GM23338 (cell line): Measurements from ENCODE around the gene NUP98. TPM values are rescaled to one million over a fixed set of nuclear protein-coding genes. Genes with fewer than 3 reads are reported as not detected.

ENCODE experiments used
- ATAC-seq: fragments of 200-7000 bp; cut with Tn5 transposase; 3 replicates; pipeline ENCODE4 v1.9.1; 2020
- DNase-seq: peaks from one replicate; pipeline ENCODE4 v3.0.0-alpha.2; 2015; ENCODE audit warnings: low spot score
- H2AFZ ChIP-seq: fragments of 200-600 bp; sonication (generic); 2 replicates; pipeline ENCODE4 v1.8.0; 2016; ENCODE audit warnings: antibody characterized with exemption, mild to moderate bottlenecking, moderate library complexity
- H3F3A ChIP-seq: fragments of 200-600 bp; sonication (generic); replicated peaks from 2 replicates; pipeline ENCODE4 v1.8.0; 2017; ENCODE audit warnings: antibody characterized with exemption, mixed run types, low read depth
- H3K27ac ChIP-seq: fragments of 200-600 bp; sonication (generic); 2 replicates; pipeline ENCODE4 v1.6.1; 2016; ENCODE audit warnings: low read depth
- H3K27me3 ChIP-seq: fragments of 200-600 bp; sonication (generic); 2 replicates; pipeline ENCODE4 v1.8.0; 2016; ENCODE audit warnings: mild to moderate bottlenecking, mixed run types, moderate library complexity; ENCODE audit not compliant: insufficient read depth
- H3K36me3 ChIP-seq: fragments of 200-600 bp; sonication (generic); 2 replicates; pipeline ENCODE4 v1.8.0; 2016; ENCODE audit warnings: mild to moderate bottlenecking; ENCODE audit not compliant: insufficient read depth
- H3K4me1 ChIP-seq: fragments of 200-600 bp; sonication (generic); 2 replicates; pipeline ENCODE4 v1.8.0; 2016; ENCODE audit warnings: mild to moderate bottlenecking, moderate library complexity; ENCODE audit not compliant: insufficient read depth
- H3K4me2 ChIP-seq: fragments of 200-600 bp; sonication (generic); 2 replicates; pipeline ENCODE4 v1.7.1; 2017; ENCODE audit warnings: mixed run types
- H3K4me3 ChIP-seq: fragments of 200-600 bp; sonication (generic); 2 replicates; pipeline ENCODE4 v1.6.1; 2016; ENCODE audit warnings: mixed run types
- H3K79me2 ChIP-seq: fragments of 200-600 bp; sonication (generic); replicated peaks from 2 replicates; pipeline ENCODE4 v1.8.0; 2017; ENCODE audit warnings: mild to moderate bottlenecking; ENCODE audit not compliant: insufficient read depth
- H3K9me2 ChIP-seq: fragments of 200-600 bp; sonication (generic); 2 replicates; pipeline ENCODE4 v1.8.0; 2017; ENCODE audit not compliant: insufficient read depth
- H4K20me1 ChIP-seq: fragments of 200-600 bp; sonication (generic); replicated peaks from 2 replicates; pipeline ENCODE4 v1.8.0; 2017; ENCODE audit warnings: mild to moderate bottlenecking; ENCODE audit not compliant: insufficient read depth
- H3K27ac Mint-ChIP-seq: 2 replicates; pipeline ENCODE4 v1.8.0; 2020; ENCODE audit warnings: inconsistent platforms, mild to moderate bottlenecking, moderate library complexity, mixed read lengths
- H3K27me3 Mint-ChIP-seq: 3 replicates; pipeline ENCODE4 v1.8.0; 2022; ENCODE audit warnings: low read depth, mild to moderate bottlenecking, moderate library complexity, mixed read lengths, inconsistent platforms; ENCODE audit not compliant: insufficient read depth, poor library complexity
- H3K36me3 Mint-ChIP-seq: 3 replicates; pipeline ENCODE4 v1.8.0; 2021; ENCODE audit warnings: low read depth, mild to moderate bottlenecking, inconsistent platforms, moderate library complexity, mixed read lengths
- H3K4me1 Mint-ChIP-seq: 3 replicates; pipeline ENCODE4 v1.8.0; 2020; ENCODE audit warnings: mild to moderate bottlenecking, inconsistent platforms, mixed read lengths
- H3K4me3 Mint-ChIP-seq: 3 replicates; pipeline ENCODE4 v1.8.0; 2021; ENCODE audit warnings: moderate library complexity, mild to moderate bottlenecking, inconsistent platforms, mixed read lengths
- H3K9me3 Mint-ChIP-seq: 3 replicates; pipeline ENCODE4 v1.8.0; 2020; ENCODE audit warnings: moderate library complexity, mild to moderate bottlenecking, inconsistent platforms, mixed read lengths
- CREB1 ChIP-seq: fragments of 250-450 bp; sonication (Bioruptor Pico); IDR thresholded peaks from 2 replicates; pipeline ENCODE4 v1.5.0; 2020; ENCODE audit warnings: low read depth, mild to moderate bottlenecking, moderate library complexity
- ETS1 ChIP-seq: IDR thresholded peaks from 2 replicates; pipeline ENCODE4 v1.6.1; 2016; ENCODE audit warnings: antibody characterized with exemption
- EZH2phosphoT487 ChIP-seq: fragments of 200-600 bp; sonication (generic); IDR thresholded peaks from one replicate; pipeline ENCODE4 v1.8.1; 2018; ENCODE audit warnings: antibody characterized with exemption; ENCODE audit not compliant: unreplicated experiment
- JUNB ChIP-seq: IDR thresholded peaks from one replicate; pipeline ENCODE4 v1.6.1; 2016; ENCODE audit warnings: antibody characterized with exemption; ENCODE audit not compliant: unreplicated experiment
- POLR2AphosphoS5 ChIP-seq: IDR thresholded peaks from 2 replicates; pipeline ENCODE4 v1.6.1; 2016; ENCODE audit warnings: antibody characterized with exemption, low read depth
- REST ChIP-seq: IDR thresholded peaks from one replicate; pipeline ENCODE4 v1.6.1; 2018; ENCODE audit warnings: antibody characterized with exemption; ENCODE audit not compliant: unreplicated experiment
- STAT1 ChIP-seq: IDR thresholded peaks from one replicate; pipeline ENCODE4 v1.6.1; 2016; ENCODE audit warnings: antibody characterized with exemption; ENCODE audit not compliant: unreplicated experiment
- ZNF331 ChIP-seq: fragments of 250-450 bp; sonication (Bioruptor Pico); IDR thresholded peaks from 2 replicates; pipeline ENCODE4 v1.5.0; 2020; ENCODE audit warnings: low read depth, mild to moderate bottlenecking, moderate library complexity
- polyA plus RNA-seq: library from polyadenylated mRNA; unstranded; fragments of >200 nt; fragmentation: Nextera tagmentation; extraction: Ambion mirVana; gene quantifications from 2 replicates; pipeline ENCODE4 v1.2.1, GENCODE V29; 2016
- total RNA-seq: library from RNA; depleted of rRNA; stranded (reverse); fragments of >200 nt; shearing (Covaris generic); gene quantifications from 2 replicates; pipeline ENCODE4 v1.2.3, GENCODE V29; 2014
- TF ChIP-seq, protein P1 (sequence below): fragments of 250-450 bp; sonication (Bioruptor Pico); IDR thresholded peaks from 2 replicates; pipeline ENCODE4 v1.5.0; 2020; ENCODE audit warnings: mild to moderate bottlenecking, moderate library complexity
- TF ChIP-seq, protein P2 (sequence below), 2 experiments: fragments of 200-600 bp in 1 of 2; sonication (generic) in 1 of 2; conservative IDR thresholded peaks; 2 replicates each; pipeline versions ENCODE4 v1.5.1 to v1.6.1; 2016 to 2017; ENCODE audit warnings: antibody characterized with exemption in 2 of 2, low read depth in 2 of 2, mild to moderate bottlenecking in 2 of 2, moderate library complexity in 1 of 2

NUP98 gene
- total and polyA plus RNA-seq, 2 experiments from 2014 or later: 23.9 to 174 TPM

DNA sequence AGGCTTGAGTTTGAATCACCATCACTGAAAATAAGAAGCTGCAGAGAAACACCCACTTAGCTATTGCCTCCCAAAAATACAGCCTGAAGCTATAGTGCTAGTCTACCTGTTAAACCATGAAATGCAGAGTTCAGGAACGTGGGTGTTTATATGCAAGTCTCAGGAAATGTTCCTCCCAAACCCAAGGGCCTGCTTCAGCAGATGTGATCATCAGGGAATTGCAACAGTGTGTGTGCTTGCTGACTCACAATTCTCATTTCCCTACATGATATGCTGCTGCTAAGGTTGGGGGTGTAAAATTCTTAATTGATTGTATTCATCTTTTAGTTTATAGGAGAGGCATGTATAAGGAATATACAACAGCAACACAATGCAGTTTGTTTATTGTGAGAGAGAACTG lies 49.6 kb downstream of the NUP98 start (continued):
- TF ChIP-seq, protein P1, sequence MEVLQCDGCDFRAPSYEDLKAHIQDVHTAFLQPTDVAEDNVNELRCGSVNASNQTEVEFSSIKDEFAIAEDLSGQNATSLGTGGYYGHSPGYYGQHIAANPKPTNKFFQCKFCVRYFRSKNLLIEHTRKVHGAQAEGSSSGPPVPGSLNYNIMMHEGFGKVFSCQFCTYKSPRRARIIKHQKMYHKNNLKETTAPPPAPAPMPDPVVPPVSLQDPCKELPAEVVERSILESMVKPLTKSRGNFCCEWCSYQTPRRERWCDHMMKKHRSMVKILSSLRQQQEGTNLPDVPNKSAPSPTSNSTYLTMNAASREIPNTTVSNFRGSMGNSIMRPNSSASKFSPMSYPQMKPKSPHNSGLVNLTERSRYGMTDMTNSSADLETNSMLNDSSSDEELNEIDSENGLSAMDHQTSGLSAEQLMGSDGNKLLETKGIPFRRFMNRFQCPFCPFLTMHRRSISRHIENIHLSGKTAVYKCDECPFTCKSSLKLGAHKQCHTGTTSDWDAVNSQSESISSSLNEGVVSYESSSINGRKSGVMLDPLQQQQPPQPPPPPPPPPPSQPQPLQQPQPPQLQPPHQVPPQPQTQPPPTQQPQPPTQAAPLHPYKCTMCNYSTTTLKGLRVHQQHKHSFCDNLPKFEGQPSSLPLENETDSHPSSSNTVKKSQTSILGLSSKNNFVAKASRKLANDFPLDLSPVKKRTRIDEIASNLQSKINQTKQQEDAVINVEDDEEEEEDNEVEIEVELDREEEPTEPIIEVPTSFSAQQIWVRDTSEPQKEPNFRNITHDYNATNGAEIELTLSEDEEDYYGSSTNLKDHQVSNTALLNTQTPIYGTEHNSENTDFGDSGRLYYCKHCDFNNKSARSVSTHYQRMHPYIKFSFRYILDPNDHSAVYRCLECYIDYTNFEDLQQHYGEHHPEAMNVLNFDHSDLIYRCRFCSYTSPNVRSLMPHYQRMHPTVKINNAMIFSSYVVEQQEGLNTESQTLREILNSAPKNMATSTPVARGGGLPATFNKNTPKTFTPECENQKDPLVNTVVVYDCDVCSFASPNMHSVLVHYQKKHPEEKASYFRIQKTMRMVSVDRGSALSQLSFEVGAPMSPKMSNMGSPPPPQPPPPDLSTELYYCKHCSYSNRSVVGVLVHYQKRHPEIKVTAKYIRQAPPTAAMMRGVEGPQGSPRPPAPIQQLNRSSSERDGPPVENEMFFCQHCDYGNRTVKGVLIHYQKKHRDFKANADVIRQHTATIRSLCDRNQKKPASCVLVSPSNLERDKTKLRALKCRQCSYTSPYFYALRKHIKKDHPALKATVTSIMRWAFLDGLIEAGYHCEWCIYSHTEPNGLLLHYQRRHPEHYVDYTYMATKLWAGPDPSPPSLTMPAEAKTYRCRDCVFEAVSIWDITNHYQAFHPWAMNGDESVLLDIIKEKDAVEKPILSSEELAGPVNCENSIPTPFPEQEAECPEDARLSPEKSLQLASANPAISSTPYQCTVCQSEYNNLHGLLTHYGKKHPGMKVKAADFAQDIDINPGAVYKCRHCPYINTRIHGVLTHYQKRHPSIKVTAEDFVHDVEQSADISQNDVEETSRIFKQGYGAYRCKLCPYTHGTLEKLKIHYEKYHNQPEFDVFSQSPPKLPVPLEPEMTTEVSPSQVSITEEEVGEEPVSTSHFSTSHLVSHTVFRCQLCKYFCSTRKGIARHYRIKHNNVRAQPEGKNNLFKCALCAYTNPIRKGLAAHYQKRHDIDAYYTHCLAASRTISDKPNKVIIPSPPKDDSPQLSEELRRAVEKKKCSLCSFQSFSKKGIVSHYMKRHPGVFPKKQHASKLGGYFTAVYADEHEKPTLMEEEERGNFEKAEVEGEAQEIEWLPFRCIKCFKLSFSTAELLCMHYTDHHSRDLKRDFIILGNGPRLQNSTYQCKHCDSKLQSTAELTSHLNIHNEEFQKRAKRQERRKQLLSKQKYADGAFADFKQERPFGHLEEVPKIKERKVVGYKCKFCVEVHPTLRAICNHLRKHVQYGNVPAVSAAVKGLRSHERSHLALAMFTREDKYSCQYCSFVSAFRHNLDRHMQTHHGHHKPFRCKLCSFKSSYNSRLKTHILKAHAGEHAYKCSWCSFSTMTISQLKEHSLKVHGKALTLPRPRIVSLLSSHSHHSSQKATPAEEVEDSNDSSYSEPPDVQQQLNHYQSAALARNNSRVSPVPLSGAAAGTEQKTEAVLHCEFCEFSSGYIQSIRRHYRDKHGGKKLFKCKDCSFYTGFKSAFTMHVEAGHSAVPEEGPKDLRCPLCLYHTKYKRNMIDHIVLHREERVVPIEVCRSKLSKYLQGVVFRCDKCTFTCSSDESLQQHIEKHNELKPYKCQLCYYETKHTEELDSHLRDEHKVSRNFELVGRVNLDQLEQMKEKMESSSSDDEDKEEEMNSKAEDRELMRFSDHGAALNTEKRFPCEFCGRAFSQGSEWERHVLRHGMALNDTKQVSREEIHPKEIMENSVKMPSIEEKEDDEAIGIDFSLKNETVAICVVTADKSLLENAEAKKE (CRISPR knock-in tag): no peak
- TF ChIP-seq STAT1: no peak
- TF ChIP-seq ZNF331 (CRISPR knock-in tag): no peak
- TF ChIP-seq, protein P2, sequence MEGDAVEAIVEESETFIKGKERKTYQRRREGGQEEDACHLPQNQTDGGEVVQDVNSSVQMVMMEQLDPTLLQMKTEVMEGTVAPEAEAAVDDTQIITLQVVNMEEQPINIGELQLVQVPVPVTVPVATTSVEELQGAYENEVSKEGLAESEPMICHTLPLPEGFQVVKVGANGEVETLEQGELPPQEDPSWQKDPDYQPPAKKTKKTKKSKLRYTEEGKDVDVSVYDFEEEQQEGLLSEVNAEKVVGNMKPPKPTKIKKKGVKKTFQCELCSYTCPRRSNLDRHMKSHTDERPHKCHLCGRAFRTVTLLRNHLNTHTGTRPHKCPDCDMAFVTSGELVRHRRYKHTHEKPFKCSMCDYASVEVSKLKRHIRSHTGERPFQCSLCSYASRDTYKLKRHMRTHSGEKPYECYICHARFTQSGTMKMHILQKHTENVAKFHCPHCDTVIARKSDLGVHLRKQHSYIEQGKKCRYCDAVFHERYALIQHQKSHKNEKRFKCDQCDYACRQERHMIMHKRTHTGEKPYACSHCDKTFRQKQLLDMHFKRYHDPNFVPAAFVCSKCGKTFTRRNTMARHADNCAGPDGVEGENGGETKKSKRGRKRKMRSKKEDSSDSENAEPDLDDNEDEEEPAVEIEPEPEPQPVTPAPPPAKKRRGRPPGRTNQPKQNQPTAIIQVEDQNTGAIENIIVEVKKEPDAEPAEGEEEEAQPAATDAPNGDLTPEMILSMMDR (conservative IDR thresholded peaks at IDR 0.05; ENCODE audit: low read depth in 2 of 2): no peak

GRCh38 chr11:3745161-3745560 lies 52.2 kb downstream of the NUP98 start:
- peaks cover 65% of the 10 kb centered on the region for H3K36me3 Mint-ChIP-seq
- ATAC-seq: no peak
- TF ChIP-seq, protein P2 (conservative IDR thresholded peaks at IDR 0.05; ENCODE audit: low read depth in 2 of 2): no peak
- TF ChIP-seq STAT1 (no peak), ZNF331 (CRISPR knock-in tag) (no peak), CREB1 (CRISPR knock-in tag) (no peak), POLR2AphosphoS5 (no peak), REST (no peak), EZH2phosphoT487 (no peak), ETS1 (no peak), JUNB (no peak)

More at GRCh38 chr11:3745161-3745560, 52.2 kb downstream of the NUP98 start:
- Histone ChIP-seq H3K36me3 (peaks cover 61% of the 10 kb centered on the region), H4K20me1 (peaks cover 26% of the 10 kb centered on the region), H3K79me2 (no peaks in the 10 kb centered on the region; the same call in 1 of the 2 replicates), H3K27ac (no peak overlapping the region), H3K4me1 (no peaks in the 10 kb centered on the region), H3K27me3 (no peaks in the 10 kb centered on the region), H3K4me3 (no peak overlapping the region), H2AFZ (no peak overlapping the region), H3F3A (no peaks in the 10 kb centered on the region), H3K4me2 (no peak overlapping the region), H3K9me2 (no peaks in the 10 kb centered on the region)
- Mint-ChIP-seq H3K27me3 (peaks cover 2% of the 10 kb centered on the region), H3K27ac (no peak overlapping the region; the same call in 1 of the 2 replicates), H3K4me3 (no peak overlapping the region), H3K9me3 (no peaks in the 10 kb centered on the region), H3K4me1 (no peaks in the 10 kb centered on the region)
- no peak for DNase-seq
